GM12875 (cell line): Measurements from ENCODE around the gene FAM72B.
"Not testable (repeated sequence)": the region's sequence is repeated elsewhere in the genome, so short reads cannot be mapped to it uniquely, and the experiment has no call there.

Experiments
- H3K4me3 ChIP-seq: one replicate; pipeline ENCODE4 v1.5.1; 2011; ENCODE audit warnings: low read depth, low read length, control low read depth

The FAM72B gene

GRCh38 chr1:121200985-121201981, 17.1 kb upstream of the FAM72B start:
- H3K4me3 ChIP-seq = not testable (repeated sequence)

GRCh38 chr1:121200232-121200631, 16.1 kb upstream of the FAM72B start:
- H3K4me3 ChIP-seq = not testable (repeated sequence)

GRCh38 chr1:121199763-121200162, 15.6 kb upstream of the FAM72B start:
- H3K4me3 ChIP-seq = not testable (repeated sequence)

- not testable (repeated sequence) for H3K4me3 ChIP-seq
Observed at GRCh38 chr1:121197095-121197882, 13.1 kb upstream of the FAM72B start.

- not testable (repeated sequence) for H3K4me3 ChIP-seq
Observed at GRCh38 chr1:121192512-121192911, 8.4 kb upstream of the FAM72B start.

GRCh38 chr1:121187914-121188313, 3.8 kb upstream of the FAM72B start:
- not testable (repeated sequence) for H3K4me3 ChIP-seq

- H3K4me3 ChIP-seq = not testable (repeated sequence)
Observed at GRCh38 chr1:121186191-121186590, 2.1 kb upstream of the FAM72B start.

GRCh38 chr1:121185140-121185708, 1.1 kb upstream of the FAM72B start:
- not testable (repeated sequence) for H3K4me3 ChIP-seq

GRCh38 chr1:121183867-121184266, 273 bp downstream of the FAM72B start:
- peak overlapping the region; percentile 28 for H3K4me3 ChIP-seq

GRCh38 chr1:121178197-121178596, 5.9 kb downstream of the FAM72B start:
- not testable (repeated sequence) for H3K4me3 ChIP-seq

GRCh38 chr1:121176649-121177048, 7.5 kb downstream of the FAM72B start:
- not testable (repeated sequence) for H3K4me3 ChIP-seq

- H3K4me3 ChIP-seq = not testable (repeated sequence)
Observed at GRCh38 chr1:121168152-121168668, 15.9 kb downstream of the FAM72B start.

- not testable (repeated sequence) for H3K4me3 ChIP-seq
Observed at GRCh38 chr1:121167225-121167738, 16.9 kb downstream of the FAM72B start.

GRCh38 chr1:121165296-121165695, 18.8 kb downstream of the FAM72B start:
- not testable (repeated sequence) for H3K4me3 ChIP-seq

- not testable (repeated sequence) for H3K4me3 ChIP-seq
Observed at GRCh38 chr1:121163850-121164757, 20.0 kb downstream of the FAM72B start.

GRCh38 chr1:121161199-121161901, 22.8 kb downstream of the FAM72B start:
- H3K4me3 ChIP-seq = not testable (repeated sequence)

- H3K4me3 ChIP-seq = not testable (repeated sequence)
Observed at GRCh38 chr1:121160118-121160517, 24.0 kb downstream of the FAM72B start.

GRCh38 chr1:121157609-121158008, 26.5 kb downstream of the FAM72B start:
- H3K4me3 ChIP-seq = not testable (repeated sequence)
